ENCODE data around the gene SPACA9. TPM values are rescaled to one million over a fixed set of nuclear protein-coding genes. Genes with fewer than 3 reads are reported as not detected.
A peak's percentile ranks its signal among the peaks of the same experiment; 100 is the strongest.

The SPACA9 gene
- total RNA-seq: 10 to 100 TPM in 1 of 2 donors, 1 to 10 TPM in 1; 5.7 to 16.5 TPM

DNA sequence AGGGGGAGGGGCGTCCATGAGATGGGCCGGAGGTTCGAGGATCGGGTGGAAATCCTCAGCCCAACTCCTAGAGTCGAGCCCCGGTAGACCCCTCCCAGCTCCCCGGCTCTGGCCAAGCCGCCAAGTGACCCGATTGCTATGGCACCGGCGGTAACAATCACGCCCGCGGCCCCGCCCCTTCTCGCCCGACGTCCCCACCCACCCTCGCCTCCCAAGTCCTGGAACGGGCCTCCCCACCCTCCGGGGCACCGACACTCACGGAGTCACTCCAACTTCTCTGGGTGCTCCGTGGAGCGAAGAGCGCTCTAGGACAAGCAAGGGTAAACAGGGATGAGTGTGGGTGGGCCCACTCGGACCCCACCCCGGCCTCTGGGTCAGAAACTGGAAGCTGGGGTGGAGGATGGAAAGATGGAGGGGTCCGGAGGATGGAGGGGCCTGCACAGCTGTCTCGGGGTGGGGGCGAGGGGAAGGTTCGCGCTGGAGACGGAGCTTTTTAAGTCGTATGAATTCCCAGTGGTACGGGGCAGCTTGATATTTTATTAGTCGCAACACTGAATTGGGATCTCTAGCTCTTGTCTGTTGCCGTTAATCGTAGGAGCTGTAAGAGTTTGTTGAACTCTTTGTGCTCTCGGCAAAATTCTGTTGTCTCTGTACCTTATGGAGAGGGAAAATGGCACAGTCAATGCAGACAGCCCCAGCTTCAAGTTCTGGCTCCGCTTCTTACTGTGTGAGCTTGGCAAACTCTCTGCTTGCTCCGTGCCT lies at the start of gene SPACA9:
Gene SPACA9 (plus strand): TSS at position 204 of the 762 bp plus-strand sequence. CDS start 5,050 bp downstream, outside the sequence.
- intact Hi-C loops (cut with DNase I): loop anchor here (10.0 kb wide), 2 partner anchors 66 to 204 kb away; partner anchors contain the start of genes GTF3C4 and TSC1
- DNase-seq (ENCODE audit: low spot score): peak; percentile 42
- Histone ChIP-seq H3K9me3 (no peaks in the 10 kb centered on the region), H3K27ac (peak within 1 kb of the TSS; percentile 78 to 80), H3K36me3 (no peaks in the 10 kb centered on the region), H3K4me3 (peak within 1 kb of the TSS; percentile 79 to 87), H3K4me1 (replicated peaks) (no peaks in the 10 kb centered on the region), H3K27me3 (replicated peaks; ENCODE audit: insufficient read depth) (no peaks in the 10 kb centered on the region)
- 6% methylated on average over 38 of the region's 42 CpGs for WGBS
- TF ChIP-seq POLR2AphosphoS5 (IDR thresholded peaks at IDR 0.05): no peak
- TF ChIP-seq POLR2A (IDR thresholded peaks at IDR 0.05): no peak
- TF ChIP-seq, protein P1, sequence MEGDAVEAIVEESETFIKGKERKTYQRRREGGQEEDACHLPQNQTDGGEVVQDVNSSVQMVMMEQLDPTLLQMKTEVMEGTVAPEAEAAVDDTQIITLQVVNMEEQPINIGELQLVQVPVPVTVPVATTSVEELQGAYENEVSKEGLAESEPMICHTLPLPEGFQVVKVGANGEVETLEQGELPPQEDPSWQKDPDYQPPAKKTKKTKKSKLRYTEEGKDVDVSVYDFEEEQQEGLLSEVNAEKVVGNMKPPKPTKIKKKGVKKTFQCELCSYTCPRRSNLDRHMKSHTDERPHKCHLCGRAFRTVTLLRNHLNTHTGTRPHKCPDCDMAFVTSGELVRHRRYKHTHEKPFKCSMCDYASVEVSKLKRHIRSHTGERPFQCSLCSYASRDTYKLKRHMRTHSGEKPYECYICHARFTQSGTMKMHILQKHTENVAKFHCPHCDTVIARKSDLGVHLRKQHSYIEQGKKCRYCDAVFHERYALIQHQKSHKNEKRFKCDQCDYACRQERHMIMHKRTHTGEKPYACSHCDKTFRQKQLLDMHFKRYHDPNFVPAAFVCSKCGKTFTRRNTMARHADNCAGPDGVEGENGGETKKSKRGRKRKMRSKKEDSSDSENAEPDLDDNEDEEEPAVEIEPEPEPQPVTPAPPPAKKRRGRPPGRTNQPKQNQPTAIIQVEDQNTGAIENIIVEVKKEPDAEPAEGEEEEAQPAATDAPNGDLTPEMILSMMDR (IDR thresholded peaks at IDR 0.05): no peak

DNA sequence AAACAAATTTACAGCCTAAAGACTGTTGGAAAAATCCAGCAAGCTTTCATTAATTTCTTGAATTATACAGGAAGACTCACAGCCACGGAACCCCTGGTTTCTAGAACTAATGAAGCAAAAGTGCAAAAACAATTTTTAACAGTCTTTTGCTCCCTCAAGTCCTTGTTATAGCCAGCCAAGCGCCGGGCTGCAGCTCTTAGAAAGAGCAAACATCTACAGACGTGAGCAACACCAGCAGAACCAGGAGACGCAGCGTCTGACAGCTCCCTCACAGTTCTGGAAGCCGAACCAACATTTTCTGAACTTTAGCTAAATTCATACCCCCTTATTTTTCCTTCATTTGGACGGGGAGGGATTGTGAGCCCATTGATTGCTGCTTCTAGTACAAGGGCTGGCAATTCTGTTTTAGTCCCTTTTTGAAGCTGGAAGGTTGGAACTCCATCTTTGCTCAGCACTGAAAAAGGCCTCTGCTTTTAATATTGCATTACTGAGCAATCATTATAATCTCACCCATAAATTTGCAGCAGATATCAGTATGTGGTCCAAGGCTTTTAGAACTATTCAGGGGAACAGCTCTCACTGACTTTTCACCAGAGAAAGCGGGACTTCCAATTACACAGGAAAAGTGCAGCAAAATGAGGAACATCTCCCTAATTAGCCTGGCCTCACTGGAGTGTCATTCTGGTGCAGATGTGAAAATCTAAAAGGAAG lies 46.4 kb upstream of the SPACA9 start:
- Histone ChIP-seq H3K27me3 (replicated peaks; ENCODE audit: insufficient read depth) (no peaks in the 10 kb centered on the region), H3K9me3 (no peaks in the 10 kb centered on the region), H3K4me1 (replicated peaks) (no peaks in the 10 kb centered on the region), H3K36me3 (no peaks in the 10 kb centered on the region), H3K27ac (no peak overlapping the region), H3K4me3 (no peak overlapping the region)
- intact Hi-C loops (cut with DNase I): no loop called here
- 64% methylated on average over 9 of the region's 9 CpGs for WGBS
- TF ChIP-seq POLR2A (IDR thresholded peaks at IDR 0.05): no peak
- TF ChIP-seq, protein P1 (IDR thresholded peaks at IDR 0.05): no peak
- TF ChIP-seq POLR2AphosphoS5 (IDR thresholded peaks at IDR 0.05): no peak
- no peak for DNase-seq (ENCODE audit: low spot score)

GRCh38 chr9:132833550-132834121 lies 45.1 kb upstream of the SPACA9 start:
- Histone ChIP-seq H3K27me3 (replicated peaks; ENCODE audit: insufficient read depth) (no peaks in the 10 kb centered on the region), H3K4me3 (no peak overlapping the region), H3K9me3 (no peaks in the 10 kb centered on the region), H3K27ac (no peak overlapping the region), H3K36me3 (no peaks in the 10 kb centered on the region), H3K4me1 (replicated peaks) (no peaks in the 10 kb centered on the region)
- no peak for DNase-seq (ENCODE audit: low spot score)
- whole genome bisulfite sequencing: 72% methylated on average over 24 of the region's 24 CpGs
- TF ChIP-seq, protein P1 (IDR thresholded peaks at IDR 0.05): no peak
- TF ChIP-seq POLR2AphosphoS5 (IDR thresholded peaks at IDR 0.05) (no peak), POLR2A (IDR thresholded peaks at IDR 0.05) (no peak)
- intact Hi-C loops (cut with DNase I): no loop called here

- TF ChIP-seq, protein P1 (IDR thresholded peaks at IDR 0.05): no peak
- TF ChIP-seq POLR2AphosphoS5 (IDR thresholded peaks at IDR 0.05): no peak
- no peak for TF ChIP-seq POLR2A (IDR thresholded peaks at IDR 0.05)
- Histone ChIP-seq H3K27ac (no peak overlapping the region), H3K4me3 (no peak overlapping the region), H3K9me3 (no peaks in the 10 kb centered on the region), H3K36me3 (no peaks in the 10 kb centered on the region), H3K4me1 (replicated peaks) (no peaks in the 10 kb centered on the region), H3K27me3 (replicated peaks; ENCODE audit: insufficient read depth) (no peaks in the 10 kb centered on the region)
- intact Hi-C loops (cut with DNase I): no loop called here
- WGBS: 84% methylated on average over 7 of the region's 7 CpGs
- DNase-seq (ENCODE audit: low spot score): no peak
These were observed 44.4 kb upstream of the SPACA9 start for GRCh38 chr9:132834343-132834742.

Measured in prostate gland (tissue), 2 donors.